ENCODE measurements around the gene GALNT13. TPM values are rescaled to one million over a fixed set of nuclear protein-coding genes. Genes with fewer than 3 reads are reported as not detected.

Gene GALNT13
- polyA plus RNA-seq, 3 donors, result 2.0 to 2.7 (median 2.4) TPM

DNA sequence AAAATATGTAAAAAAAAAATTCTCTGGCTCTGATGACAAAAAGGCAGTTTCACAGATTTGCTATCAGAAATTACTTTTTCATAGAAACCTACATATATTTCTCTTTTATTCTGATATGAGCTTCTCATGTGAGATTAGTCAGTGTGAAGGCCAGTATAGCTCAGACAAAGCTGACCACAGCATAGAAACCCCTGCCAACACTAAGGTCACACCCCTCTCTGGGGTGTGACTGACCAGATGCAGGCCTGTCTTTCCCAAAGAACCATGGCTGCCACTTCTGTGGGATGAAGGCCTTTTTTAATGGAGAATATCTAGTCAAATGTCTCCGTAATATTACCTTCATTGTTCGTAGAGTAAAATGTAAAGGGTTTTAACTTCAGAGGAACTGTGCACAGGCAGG lies 496.4 kb downstream of the GALNT13 start:
- no peak for DNase-seq (ENCODE audit: extremely low read depth in 1 of 11, low read depth in 9 of 11, low spot score in 4 of 11)

DNA sequence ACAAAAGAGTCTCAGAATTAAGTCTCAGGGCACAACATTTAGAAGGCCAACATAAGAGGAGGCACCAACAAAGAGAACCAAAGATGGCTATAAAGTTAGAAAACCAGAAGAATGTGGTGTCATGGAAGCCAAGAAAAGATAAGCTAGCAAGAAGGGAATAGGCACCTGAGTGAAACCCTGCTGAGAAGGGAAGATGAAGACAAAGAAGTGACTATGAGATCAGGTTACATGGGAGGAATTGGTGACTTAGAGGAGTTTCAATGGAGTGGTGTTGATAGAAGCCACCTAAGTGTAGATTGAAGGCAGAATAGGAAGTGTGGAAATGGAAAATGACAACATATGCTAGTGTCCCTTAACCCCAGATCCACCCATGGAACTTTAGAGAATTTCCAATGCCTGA lies 499.2 kb downstream of the GALNT13 start:
- no peak for DNase-seq (ENCODE audit: extremely low read depth in 1 of 11, low read depth in 9 of 11, low spot score in 4 of 11)

DNA sequence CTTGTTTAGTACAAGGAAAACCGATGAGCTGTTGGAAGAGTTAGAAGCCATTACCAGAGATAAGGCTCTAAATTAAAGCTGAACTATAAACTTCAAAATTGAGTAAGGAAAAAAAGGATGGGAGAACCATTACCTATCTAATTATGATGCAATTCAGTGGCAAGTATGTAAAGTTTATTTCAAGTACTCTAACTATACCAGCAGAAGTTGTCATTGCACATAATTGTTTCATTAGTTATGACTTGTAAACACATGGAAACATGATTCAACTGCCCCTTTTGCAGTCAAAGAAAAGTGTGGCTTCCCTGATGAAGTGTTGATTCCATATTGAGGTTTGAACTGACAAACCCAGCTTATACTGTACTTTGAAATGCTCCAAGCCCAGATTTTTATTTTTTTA lies 502.7 kb downstream of the GALNT13 start:
- DNase-seq (ENCODE audit: extremely low read depth in 1 of 11, low read depth in 9 of 11, low spot score in 4 of 11), result no peak

DNA sequence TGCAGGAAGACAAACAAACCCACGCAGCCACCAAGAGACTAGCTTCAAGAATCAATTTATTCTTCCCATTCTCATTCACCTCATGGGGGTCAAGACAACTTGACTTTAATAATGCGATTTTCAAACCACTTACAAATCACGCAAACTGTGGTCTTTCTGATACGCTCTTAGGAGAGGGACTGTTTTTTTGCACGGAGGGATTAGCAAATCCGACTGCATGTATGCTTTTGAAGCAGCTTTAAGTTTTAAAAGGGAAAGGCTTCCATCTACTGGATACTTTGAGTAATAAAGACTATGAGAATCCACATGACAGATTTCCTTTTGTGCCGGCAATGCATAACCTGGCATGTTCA lies 503.8 kb downstream of the GALNT13 start:
- DNase-seq (ENCODE audit: extremely low read depth in 1 of 11, low read depth in 9 of 11, low spot score in 4 of 11), result peak; percentile 13 to 46 (median 35)

DNA sequence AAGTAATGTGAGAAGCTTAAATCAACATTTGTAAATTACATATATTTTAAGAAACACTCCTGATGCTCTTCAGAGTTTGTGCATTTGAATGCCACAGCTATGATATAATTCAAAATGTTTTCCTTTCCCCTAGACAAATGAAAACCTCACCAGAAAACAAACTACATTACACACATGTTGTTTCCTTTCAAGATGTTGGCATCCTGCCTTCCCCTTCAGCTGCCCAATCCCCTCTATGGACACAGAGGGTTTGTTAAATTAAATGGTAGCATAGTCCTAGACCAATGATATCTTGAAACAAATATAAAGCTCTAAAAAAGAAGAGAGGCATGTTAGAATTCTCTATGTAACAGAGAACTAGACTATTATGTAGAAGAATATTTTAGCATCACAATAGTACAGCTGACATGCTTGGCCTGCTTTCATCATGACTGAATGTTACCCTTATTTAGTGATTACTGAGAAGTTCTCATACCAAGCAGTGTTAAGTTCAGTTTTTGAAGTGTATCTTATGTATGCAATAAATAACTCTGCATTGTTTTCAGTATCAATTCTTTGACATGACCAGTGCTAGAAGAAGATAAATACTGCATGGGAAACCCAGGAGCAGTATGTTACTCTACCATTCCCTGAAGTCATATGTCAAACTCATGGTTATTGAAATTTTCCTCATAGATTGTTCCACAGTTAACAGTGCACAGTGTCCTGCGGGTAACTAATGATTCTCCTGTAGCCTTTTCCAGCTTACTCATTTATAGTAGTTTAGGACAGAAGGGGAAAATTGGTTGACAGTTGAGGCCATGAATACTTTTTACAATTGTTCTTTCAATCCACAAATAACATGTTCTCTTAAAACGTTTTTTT lies 510.4 kb downstream of the GALNT13 start:
- no peak for DNase-seq (ENCODE audit: extremely low read depth in 1 of 11, low read depth in 9 of 11, low spot score in 4 of 11)

DNA sequence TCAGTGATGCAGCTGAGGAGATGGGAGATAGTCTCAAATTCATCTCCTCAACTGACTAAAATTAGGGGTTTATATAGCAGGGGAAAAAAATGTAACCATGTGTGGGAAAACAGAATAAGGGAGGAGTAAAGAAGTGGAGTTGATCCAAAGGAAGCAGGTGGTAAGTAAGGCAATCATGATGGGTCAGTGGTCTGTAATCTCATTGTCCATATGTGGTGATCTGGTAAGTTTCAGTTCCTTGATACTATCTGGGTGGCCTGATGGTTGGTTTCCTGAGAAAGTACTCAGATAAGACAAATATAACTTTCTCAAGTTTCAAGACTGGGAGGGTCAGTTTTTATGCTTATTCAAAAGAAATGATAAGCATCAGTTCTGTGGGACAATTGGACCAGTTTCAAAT lies 514.5 kb downstream of the GALNT13 start:
- no peak for DNase-seq (ENCODE audit: extremely low read depth in 1 of 11, low read depth in 9 of 11, low spot score in 4 of 11)

DNA sequence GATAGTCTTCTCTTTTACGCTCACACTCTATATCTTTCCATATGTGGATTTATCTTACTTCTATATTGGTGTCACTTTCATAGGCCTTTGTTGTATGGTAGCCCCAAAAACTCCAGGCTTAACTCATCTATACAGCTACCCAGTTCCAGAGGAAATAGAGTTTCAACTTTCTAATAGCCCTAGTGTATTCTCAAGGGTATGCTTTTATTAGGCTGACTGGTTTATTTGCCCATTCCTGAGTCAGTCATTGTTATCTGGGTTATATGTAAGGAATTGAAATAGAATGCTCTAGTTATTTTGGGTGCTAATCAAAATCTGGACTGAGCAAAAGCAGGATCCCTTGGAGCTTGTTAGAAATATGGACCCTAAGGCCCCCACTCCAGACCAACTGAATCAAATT lies 519.3 kb downstream of the GALNT13 start:
- DNase-seq (ENCODE audit: extremely low read depth in 1 of 11, low read depth in 9 of 11, low spot score in 4 of 11), result no peak

DNA sequence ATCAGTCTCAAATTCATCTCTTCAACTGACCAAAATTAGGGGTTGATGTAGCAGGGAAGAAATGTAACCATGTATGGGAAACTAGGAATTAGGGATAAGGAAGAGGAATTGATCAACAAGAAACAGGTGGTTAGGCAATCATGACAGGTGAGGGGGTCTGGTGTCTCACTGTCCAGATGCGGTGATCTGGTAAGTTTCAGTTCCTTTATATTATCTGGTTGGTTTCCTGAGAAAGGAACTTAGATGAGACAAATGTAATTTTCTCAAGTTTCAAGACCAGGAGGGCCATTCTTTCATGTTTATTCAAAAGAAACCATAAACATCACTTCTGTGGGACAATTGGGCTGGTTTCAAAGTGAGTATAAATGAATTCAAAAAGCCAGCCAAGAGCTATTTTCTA lies 520.5 kb downstream of the GALNT13 start:
- no peak for DNase-seq (ENCODE audit: extremely low read depth in 1 of 11, low read depth in 9 of 11, low spot score in 4 of 11)

DNA sequence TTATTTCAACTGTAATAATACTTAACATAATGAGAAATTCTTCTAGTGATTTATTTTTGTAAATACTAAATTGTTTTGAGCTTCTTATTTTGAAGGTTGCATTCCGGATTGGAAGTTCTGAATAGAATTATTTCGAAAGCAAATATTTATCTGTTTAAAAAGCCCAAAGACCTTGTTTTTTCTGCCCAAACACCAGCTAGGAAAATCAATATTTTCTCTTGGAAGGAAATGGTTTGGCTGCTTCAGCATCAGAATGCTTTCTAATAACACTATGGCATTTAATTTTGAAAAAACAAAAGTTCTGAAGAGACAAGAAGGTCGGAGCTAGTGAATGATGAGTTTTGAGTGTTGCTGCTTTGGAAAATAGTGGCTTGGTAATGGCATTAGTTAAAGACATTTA lies 522.9 kb downstream of the GALNT13 start:
- DNase-seq (ENCODE audit: extremely low read depth in 1 of 11, low read depth in 9 of 11, low spot score in 4 of 11), result no peak

DNA sequence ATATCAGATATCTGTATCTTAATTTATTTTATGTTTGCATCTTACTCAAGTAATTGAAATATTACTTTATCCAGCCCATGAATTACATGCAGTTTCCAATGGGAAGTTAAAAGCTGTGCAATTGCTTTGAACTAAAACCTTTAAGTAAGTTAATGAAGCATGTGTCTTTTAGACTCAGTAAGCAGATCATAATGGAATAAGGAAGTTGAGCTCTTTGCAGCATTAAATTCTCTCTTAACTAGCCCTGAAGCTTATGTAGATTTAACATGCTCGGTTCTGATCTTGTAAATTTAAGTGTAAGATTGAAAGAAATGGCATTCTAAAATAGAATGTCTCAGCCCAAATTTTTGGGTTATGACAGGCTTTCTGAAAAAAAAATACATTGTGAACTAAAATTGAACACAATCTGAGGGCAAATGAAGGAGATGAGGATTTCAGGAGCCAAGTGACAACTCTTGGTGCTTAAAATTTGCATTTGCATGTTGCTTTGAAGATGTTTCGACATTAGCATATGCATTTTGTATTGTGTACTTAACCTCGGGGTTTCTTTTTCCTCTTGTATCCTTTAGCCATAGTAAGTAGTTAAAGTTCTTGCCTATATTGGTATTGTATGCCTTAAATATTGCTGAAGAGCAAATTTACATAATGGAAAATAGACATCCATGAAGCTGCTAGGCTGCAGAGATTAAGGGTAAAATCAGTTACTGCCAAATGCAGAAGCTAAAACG lies 529.0 kb downstream of the GALNT13 start:
- DNase-seq (ENCODE audit: extremely low read depth in 1 of 11, low read depth in 9 of 11, low spot score in 4 of 11), result no peak

DNA sequence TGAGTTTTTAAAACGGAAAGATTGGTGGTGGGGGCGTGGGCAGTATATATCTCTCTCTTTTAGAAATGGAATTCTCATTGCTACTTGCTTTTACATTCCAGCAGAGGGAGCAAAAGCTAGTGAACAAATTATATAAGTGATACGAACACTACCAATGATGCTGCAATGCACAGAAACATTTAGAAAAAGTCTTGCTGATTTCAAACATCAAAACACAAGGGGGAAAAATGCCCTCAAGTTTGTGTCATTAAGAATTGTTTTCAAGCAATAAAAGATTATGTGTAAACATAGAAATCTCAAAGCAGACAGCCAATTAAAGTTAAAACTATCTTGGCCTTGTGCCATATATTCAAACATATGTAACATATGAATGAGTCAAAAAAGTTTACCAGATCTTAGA lies 530.5 kb downstream of the GALNT13 start:
- DNase-seq (ENCODE audit: extremely low read depth in 1 of 11, low read depth in 9 of 11, low spot score in 4 of 11), result peak in 4 of 11 donors; percentile 4 to 36 (median 6)

DNA sequence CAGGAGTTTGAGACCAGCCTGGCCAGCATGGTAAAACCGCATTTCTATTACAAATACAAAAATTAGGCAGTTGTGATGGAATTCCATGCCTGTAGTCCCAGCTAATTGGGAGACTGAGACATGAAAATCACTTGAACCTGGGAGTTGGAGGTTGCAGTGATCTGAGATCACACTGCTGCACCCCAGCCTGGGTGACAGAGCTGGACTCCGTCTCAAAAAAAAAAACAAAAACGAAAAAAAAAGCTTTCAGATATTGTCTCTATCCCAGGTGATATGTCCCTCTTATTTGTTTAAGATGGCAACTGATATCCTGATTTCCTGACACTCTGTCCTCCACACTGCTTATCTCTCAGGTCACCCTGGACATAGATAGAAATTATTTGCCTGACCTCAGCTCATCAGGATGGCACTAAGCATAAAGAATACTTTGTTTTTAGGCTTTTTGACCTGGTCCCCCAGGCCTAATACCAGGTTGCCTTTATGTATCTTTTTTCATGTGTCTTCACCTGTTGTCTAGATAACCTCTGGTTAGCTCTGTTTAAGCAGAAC lies 531.6 kb downstream of the GALNT13 start:
- no peak for DNase-seq (ENCODE audit: extremely low read depth in 1 of 11, low read depth in 9 of 11, low spot score in 4 of 11)

DNA sequence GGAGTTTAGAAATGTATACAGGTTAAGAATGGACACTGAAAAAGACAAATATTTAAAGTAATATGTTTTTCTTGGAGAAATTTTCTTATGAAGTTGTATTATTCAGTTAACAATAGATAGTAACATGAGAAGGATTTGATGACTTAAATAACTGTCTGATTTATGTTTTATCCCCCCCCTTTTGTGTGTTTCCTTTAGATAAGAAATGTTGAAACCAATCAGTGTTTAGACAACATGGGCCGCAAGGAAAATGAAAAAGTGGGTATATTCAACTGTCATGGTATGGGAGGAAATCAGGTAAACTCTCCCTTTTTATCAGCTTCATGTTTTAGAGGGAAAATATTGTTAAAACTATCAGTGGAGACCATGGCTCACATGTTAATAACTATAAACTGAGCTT lies 537.1 kb downstream of the GALNT13 start:
- no peak for DNase-seq (ENCODE audit: extremely low read depth in 1 of 11, low read depth in 9 of 11, low spot score in 4 of 11)

DNA sequence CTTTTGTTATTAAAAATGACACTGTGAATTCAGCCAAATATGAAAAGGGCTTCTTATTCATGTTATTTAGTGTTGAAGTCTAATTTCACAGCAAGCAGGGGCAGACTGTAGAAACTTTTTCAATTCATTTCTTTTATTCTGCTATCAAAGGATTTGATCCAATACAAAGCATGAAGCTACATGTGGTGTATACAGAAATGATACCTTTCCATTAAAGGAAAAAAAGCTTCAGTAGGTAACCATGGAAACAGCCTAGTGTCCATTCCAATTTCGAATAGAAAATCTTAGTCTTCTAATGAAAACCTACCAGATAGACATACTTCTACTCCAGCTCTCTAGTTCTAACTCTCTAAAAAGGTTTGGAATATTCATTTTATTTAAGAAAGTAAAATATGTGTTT lies 550.5 kb downstream of the GALNT13 start:
- no peak for DNase-seq (ENCODE audit: extremely low read depth in 1 of 11, low read depth in 9 of 11, low spot score in 4 of 11)

DNA sequence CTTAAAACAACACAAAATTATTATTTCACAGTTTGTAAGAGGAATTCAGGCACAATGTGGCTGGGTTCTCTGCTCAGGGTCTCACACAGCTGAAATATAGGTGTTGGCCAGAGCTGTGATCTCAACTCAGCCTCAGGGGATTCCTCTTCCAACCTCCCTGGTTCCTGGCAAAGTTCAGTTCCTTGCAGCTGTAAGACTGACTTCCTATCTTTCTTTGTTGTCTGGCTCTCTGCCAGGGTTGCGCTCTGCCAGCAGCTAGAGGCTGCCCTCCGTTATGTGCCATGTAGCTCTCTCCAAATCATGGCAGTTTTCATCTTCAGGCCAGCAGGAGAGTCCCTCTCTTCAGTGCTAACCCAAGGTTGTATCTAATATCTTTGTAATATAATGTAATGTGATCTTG lies 554.3 kb downstream of the GALNT13 start:
- DNase-seq (ENCODE audit: extremely low read depth in 1 of 11, low read depth in 9 of 11, low spot score in 4 of 11), result no peak

DNA sequence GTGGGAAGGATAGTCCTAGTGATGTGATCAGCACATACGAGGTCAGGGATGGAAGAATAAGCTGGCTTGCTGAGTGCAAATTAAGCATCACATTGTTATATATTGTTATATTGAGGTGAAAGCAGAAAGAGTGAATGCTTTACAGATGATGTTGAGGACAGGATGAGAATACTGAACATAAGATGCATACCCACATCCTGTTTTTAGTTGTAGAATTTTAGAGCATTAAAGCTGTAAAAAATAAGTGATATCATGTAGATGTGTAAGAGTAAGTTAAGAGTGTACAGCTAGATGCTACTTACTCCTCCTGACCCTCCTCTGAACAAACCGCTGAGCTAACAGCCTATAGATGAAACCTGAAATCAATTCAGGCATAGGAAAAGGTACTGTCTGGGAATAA lies 555.7 kb downstream of the GALNT13 start:
- no peak for DNase-seq (ENCODE audit: extremely low read depth in 1 of 11, low read depth in 9 of 11, low spot score in 4 of 11)

DNA sequence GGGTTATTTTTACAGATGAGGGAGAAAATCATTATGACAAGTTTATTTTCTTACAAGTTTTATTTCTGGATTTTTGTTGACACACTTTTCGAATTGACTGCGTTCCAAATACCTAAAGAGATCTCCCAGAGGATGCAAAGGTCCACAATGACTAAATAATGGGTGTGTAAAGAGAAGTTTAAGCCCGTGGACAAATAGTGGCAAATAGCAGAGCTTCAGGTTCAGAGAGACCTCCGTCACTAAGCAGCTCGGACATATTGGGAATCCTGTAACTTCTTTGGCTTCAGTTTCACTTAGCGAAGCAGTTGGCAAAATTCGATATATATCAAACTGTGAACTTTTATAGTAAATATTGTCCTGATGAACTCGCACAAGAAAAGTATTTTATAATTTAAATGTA lies 556.3 kb downstream of the GALNT13 start:
- no peak for DNase-seq (ENCODE audit: extremely low read depth in 1 of 11, low read depth in 9 of 11, low spot score in 4 of 11)

DNA sequence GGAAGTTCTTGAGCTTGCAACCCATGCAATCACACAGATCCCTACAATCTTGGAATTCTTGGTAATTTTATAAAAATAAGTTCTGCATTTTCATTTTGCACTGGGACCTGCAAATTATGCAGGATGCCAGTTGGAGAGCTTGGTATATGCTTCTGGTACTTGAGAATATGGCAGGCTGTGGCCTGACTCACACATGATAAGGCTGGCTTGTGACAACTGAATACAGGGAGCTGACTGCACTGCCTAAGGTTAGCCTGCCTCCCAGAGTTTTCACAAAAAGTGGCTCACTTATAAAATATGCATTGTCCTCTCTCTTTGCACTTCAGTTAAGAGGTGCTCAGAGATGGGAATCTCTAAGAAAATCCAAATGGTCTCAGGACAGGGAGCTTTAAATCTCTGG lies 561.3 kb downstream of the GALNT13 start:
- DNase-seq (ENCODE audit: extremely low read depth in 1 of 11, low read depth in 9 of 11, low spot score in 4 of 11), result no peak

DNA sequence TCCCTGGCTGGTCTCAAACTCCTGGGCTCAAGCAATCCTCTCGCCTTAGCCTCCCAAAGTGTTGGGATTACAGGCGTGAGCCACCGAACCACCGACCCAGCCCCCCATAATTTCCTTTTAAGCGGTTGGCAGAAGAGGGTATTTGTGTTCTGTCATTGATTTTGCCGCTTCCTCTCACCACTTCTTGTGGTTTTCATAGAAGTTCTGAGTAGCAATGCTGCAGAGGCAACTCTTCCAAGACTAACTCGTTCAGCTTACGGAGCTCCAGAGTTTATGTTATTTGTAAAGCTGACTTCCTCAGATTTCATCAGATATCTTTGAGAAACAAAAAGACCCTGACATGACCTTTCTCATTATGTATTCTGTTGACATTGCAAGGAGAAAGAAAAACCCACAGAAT lies 565.4 kb downstream of the GALNT13 start:
- DNase-seq (ENCODE audit: extremely low read depth in 1 of 11, low read depth in 9 of 11, low spot score in 4 of 11), result no peak

DNA sequence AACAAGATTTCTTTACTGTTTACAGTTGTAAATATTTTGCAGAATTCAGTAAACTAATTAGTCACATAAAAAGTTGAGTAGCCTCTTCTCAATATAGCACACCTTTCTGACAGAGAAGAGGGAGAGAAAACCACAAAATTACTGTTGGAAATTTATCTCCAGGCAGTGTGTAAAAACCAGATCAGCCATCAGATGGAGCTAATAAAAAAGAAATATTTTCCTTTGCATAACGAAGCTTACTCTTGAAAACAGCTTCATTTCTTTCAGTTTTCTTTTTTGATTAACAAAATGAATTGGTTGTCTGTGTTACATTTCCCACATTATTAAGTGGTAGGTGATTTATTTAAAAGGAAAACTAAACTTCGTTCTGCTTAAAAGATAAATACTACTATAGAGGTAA lies 567.4 kb downstream of the GALNT13 start:
- no peak for DNase-seq (ENCODE audit: extremely low read depth in 1 of 11, low read depth in 9 of 11, low spot score in 4 of 11)

Measured in renal cortex interstitium (tissue), 11 donors.